ENCODE results near the gene C1R.

Gene C1R

GRCh38 chr12:7092229-7092985, at the start of gene C1R:
Gene C1R (minus strand): TSS chr12:7092445. CDS start chr12:7092388, 57 bp downstream.
- peak; percentile 56 for DNase-seq

GRCh38 chr12:7141351-7142005, 49.2 kb upstream of the C1R start:
- DNase-seq, result no peak

- no peak for DNase-seq
These were observed 47.0 kb upstream of the C1R start for GRCh38 chr12:7139200-7139599.

GRCh38 chr12:7137908-7138307, 45.7 kb upstream of the C1R start:
- no peak for DNase-seq

- no peak for DNase-seq
These were observed 44.4 kb upstream of the C1R start for GRCh38 chr12:7136676-7137075.

GRCh38 chr12:7136071-7136470, 43.8 kb upstream of the C1R start:
- no peak for DNase-seq

GRCh38 chr12:7134396-7135166, 42.3 kb upstream of the C1R start:
- no peak for DNase-seq

- no peak for DNase-seq
These were observed 39.2 kb upstream of the C1R start for GRCh38 chr12:7131502-7131866.

- no peak for DNase-seq
These were observed 38.7 kb upstream of the C1R start for GRCh38 chr12:7130701-7131501.

GRCh38 chr12:7129872-7130691, 37.8 kb upstream of the C1R start, which contains the start of gene CLSTN3:
Gene CLSTN3 (plus strand): TSS chr12:7130371. CDS start chr12:7130649, 278 bp downstream.
- DNase-seq, result peak; percentile 80

GRCh38 chr12:7129287-7129871, 37.1 kb upstream of the C1R start:
- no peak for DNase-seq

GRCh38 chr12:7128681-7129286, 36.5 kb upstream of the C1R start, which contains the start of gene RBP5:
Gene RBP5 (minus strand): TSS chr12:7128889. CDS start chr12:7128775, 114 bp downstream.
- no peak for DNase-seq

- DNase-seq, result no peak
These were observed 35.8 kb upstream of the C1R start for GRCh38 chr12:7127916-7128626.

- DNase-seq, result no peak
These were observed 33.5 kb upstream of the C1R start for GRCh38 chr12:7125632-7126227.

- DNase-seq, result no peak
These were observed 31.7 kb upstream of the C1R start for GRCh38 chr12:7123806-7124522.

GRCh38 chr12:7122811-7123769, 30.8 kb upstream of the C1R start:
- DNase-seq, result no peak

GRCh38 chr12:7121324-7121723, 29.1 kb upstream of the C1R start:
- no peak for DNase-seq

GRCh38 chr12:7120166-7120565, 27.9 kb upstream of the C1R start:
- no peak for DNase-seq
